NCI-H1436 (cell line): ENCODE results near the gene ATP2B2.

Experiments used
- DNase-seq: peaks from one replicate; lab custom pipeline; 2025; lab: John Stamatoyannopoulos, UW

The ATP2B2 gene

DNA sequence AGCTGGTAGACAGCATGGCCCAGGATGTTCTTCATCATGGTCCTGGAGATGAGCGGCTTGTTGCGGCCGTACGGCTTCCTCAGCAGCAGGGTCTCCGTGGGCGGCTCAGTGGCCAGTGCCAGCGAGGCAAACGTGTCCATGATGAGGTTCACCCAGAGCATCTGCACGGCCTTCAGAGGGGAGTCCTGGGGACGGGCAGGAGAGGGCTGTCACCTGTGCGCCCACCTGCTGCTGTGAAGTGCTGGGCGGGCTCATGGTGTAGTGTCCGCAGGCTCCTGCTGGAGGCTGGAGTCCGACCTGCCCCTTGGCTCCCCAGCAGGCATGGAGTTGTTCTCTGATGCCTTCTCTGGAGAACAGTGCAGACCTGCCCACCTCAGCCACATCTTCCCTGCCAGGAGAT lies 162.6 kb downstream of the ATP2B2 start:
- DNase-seq: no peak

DNA sequence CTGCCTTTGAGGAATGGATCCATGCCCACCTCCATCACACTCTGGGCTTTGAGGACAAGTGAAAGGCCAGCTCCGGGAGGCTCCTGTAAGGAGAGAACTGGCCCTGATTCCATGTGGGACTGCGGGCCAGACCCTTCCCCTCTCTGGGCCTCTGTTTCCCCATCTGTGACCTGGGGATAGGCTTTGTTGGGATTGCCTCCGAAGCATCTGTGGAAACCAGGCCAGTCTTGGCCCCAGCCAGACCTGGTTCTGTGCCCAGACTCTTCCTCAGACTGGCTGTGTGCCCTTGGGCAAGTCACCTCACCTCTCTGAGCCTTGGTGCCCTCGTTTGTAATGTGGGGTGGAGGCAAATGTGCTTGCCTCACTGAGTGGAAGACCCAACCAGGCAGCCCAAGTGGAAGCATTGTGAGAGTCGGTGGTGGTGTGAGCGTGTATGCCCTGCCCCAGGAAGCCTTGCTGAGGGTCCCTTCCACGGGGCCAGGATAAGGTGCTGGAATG lies 163.4 kb downstream of the ATP2B2 start:
- DNase-seq: no peak

DNA sequence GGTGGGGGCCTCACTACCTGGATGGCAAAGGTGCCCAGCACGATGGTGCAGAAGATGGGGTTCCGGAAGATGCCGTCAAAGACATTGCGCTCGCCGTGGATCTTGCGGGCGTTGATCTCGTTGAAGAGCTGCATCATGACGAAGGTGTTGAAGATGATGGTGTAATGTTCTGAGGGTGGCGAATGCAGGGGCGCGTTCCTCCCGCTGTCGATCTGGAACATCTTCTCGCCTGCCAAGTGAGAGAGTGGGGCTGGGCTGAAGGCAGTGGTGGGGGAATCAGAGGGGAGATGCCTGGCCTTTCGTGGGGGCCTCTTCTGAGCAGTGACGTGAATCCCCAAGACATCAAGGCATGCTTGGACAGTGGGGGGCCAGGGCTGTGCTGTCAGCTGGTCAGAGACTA lies 164.9 kb downstream of the ATP2B2 start:
- no peak for DNase-seq

DNA sequence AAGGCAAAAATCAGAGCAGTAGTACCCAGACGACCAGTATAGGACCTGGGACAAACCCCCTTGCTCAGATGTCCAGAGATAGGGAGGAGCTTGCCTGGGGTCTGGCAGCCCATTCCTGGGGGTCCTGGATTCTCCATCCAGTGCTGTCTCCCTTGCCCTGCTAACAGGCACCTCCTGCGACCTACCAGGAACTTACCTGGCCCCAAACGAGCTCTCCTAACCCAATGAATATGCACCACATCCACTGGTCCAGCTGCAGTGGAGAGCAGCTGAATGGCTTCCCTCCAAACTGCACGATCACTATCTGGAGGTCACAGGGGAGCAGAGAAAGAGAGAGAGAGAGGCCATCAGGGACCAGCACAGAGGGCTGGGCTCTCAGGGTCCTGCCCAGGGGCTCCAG lies 165.3 kb downstream of the ATP2B2 start:
- DNase-seq: no peak

DNA sequence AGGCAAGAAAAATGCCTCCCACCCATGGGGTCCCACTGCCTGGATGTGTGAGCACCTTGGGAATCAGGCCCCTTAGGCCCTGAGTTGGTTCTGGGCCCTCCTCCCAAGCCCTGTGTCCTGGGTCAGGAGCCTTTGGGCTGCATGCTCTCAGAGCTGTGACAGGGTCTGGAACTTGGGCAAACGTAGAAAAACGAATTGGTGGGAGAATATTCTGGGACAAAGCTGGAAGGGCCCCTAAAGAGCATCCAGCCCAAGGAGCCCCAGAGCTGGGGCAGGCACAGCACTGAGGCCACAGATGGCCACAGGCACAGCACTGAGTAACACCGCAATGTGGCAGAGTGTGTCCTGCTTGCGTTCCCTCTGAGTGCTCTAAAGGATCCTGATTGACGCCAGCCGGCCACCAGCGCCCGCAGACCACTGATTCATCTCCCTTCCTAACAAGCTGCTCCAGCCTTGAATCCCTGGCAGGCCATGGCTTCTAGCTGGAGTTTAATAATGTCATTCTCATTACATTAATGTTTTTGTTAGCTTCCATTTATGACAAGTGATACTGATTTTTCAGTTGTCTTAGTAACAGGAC lies 165.9 kb downstream of the ATP2B2 start:
- no peak for DNase-seq

DNA sequence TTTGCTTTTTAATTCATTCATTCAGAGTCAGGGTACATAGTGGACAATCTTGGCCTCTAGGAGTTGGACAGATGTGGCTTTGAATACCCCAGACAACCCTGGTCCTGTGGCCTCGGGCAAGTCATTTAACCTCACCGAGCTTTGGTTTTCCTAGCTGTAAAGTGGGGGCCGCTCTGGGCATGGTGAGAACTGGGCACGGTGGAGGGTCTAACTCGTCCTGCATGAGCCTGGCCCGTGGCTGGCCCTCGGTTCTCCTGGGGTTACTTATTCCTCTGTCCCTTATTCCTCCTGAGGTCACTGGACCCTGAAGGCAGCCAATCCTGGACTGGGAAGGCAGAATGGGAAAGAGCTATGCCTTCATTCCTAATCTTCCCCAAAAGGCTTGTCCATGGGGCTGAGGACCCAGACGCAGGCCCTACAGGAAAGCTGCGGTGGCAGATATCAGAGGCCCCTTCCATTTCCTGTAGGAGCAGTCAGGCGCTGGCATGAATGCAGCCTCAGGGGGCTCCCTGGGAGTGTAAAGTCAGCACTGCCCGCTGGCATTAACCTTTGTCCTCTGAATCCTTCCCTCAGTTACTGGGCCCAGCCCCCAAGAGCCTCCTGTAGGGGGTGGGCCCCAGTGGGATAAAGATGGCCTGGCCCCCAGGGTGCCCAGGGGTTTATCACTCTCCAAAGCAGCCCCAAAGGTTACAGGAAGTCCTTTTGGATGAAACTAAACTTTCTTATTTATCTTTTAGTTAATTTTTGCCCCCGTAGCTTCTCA lies 166.6 kb downstream of the ATP2B2 start:
- no peak for DNase-seq

DNA sequence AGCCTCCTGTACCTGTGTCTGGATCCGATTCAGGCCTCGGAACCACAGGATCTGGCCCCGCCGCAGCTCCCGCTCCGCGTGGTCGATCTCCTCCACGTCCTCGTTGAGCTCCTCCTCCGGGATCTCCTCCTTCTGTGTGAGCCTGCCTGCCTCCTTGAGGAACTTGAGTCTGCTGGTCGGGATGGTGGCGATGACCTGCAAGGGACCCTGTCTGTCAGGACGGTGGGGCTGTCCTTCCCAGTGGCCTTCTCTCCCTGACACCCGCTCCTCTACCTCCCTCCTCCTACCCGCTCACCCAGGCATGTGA lies 167.3 kb downstream of the ATP2B2 start:
- no peak for DNase-seq

DNA sequence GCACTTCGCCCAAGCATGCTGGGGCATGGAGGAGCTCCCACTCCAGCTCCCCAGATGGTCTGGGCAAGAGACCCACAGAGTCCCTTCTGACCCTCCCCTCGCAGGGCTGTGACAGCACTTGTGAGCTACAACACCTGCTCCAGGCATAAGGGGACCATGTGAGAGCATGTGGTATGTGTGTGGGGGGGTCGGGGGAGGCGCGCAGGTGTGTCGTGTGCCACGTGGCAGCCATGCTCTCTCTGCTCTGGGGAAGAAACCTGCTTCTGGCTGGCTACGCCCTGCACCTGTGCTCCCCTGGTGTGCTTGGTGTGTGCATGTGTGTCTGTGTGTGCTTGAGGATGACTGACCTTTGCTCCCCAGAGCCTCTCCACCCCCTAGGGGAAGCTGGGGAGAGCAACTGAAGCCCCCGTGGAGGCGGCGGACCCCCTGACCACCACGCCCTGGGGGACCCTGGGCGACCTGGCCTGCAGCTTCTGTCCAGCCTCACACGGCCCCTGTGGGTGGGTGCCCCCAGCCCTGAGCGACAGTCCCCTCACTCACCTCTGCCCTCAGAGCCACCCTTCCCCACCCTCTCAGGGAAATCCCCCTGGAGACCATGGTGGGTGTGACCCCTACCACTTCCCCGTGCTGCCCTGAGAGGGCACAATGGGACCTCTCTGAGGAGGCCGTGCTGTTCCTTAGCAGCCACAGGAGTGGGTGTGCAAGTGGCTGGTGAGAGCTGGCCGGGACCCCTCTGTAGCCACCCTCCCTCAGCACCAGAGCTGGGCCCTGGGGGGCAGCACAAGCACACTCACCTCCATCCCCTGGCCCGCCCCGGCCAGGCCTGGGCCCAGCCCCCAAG lies 167.8 kb downstream of the ATP2B2 start:
- no peak for DNase-seq

DNA sequence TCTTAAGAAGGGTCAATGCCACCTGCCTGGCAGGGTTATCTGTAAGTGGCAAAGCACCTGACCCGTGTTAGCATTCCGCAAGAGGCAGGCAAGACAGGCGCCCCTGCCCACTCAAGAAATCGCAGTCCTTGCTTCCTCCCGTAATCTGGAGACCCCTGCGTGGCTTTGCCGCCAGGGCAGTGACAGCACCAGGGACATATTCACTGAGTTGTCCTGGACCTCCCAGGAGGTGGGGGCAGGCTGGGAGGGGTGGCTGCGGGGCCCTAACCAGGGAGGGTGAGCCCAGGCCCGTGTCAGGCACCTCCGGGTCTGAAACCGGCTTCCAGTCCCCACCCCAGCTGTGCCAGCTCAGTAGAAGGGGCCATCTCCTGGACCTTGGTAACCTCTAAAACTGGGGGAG lies 168.6 kb downstream of the ATP2B2 start:
- no peak for DNase-seq

DNA sequence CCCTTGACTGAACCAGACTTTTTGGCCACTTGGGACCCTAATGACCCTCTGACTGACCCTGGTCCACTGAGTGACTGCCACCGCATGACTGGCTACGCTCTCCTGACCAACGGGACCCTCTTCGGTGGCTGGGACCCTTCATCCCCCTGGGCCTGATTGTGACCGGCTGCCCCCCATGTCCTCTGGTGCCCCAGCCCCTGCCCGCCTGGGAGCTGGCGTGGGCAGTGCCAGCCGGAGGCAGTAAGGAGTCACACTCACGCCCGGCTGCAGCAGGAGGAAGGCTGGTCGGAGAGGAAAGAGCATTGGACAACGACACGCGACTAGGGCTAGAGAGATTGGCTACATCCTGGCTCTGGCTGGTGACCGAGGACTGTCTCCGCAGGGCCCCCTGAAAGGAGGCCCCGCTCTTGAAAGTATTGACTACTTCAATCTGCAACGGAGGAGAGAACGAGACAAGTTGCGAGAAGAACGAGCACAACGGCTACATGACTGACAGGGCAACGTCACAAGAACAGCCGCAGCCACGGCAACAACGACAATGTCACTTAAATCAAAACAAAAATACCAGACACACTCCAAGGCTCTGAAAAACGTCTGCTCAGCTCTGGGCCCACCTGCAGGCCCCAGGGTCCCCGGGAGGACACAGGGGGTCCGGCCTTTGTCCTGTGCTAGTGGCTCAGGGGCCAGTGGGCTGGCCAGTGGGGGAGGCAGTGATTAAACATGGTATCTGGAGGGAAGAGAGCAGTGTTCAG lies 169.3 kb downstream of the ATP2B2 start:
- DNase-seq: no peak

DNA sequence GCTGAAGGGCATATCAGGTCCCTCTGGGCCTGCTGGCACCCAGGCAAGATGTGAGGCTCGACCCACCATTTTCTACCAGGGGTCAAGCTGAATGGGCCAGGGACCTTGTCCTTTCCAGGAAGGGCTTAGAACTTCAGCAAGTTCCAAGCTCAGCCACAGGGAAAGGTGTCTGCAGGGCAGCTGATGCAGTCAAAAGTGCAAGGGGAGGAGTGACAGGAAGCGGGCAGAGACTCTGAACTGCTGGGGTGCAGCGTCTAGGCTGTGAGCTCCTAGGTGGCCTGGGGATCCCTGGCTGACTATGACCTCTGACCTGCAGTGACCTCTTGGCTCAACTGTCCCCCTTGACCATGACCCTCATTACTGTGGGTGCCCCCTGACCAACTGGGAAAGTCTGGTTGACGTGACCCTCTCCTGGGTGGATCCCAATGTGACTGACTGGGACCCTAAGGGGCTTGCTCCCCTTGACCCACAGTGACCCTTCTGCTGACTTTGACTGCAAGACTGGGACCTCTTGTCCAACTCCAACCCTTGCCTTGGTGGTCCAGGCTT lies 170.1 kb downstream of the ATP2B2 start:
- DNase-seq: no peak

DNA sequence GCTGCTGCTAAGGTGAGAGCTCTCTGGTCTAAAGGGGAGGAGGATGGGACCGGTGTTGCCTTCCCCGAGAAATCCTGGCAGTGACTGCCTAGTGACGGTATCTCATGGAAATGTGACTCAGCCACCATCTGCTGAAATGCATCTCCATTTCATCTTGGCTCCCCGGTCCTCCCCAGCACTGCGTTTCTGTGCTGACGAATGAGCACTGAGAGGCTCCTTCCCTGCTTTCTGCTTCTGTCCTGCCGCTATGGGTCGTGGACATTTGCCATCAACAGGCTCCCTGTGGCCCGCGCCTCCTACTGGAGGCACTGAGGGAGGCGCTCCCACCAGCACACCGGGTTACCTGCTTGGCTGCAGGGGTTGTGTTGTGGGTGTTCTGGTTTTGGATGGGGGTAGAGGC lies 170.9 kb downstream of the ATP2B2 start:
- DNase-seq: no peak

DNA sequence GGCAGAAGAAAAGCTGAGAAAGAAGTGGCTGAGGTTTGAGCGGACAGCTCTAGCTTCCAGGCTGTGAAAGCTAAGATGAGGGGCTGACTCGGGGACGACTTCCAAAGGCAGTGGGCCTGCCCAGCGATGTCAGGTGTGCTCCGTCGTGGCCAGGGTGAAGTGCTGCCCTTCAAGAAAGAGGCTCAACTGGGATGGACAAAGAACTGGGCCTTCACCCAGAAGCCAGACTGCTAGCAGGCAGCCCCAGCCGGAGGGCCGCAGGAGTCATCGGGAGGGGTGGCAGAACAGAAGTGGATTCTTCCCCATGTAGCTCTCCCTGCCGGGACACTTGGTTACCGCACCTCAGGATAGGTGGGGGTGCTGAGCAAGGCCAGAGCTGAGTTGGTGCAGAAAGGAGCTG lies 171.3 kb downstream of the ATP2B2 start:
- no peak for DNase-seq

DNA sequence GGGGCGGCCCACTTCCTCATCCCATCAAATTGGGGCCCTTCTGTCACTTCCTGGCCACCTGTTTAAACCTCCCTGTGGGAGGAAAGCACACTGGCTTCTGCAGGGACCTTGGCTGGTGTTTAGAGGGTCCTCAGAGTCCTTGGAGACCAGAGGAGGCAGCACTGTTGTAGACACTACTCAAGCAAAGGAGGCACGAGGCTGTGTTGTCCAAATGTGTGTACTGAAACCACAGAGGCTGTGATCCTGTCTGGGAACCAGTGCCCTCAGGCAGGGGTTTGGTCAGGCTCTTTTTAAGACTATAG lies 172.1 kb downstream of the ATP2B2 start:
- DNase-seq: no peak

DNA sequence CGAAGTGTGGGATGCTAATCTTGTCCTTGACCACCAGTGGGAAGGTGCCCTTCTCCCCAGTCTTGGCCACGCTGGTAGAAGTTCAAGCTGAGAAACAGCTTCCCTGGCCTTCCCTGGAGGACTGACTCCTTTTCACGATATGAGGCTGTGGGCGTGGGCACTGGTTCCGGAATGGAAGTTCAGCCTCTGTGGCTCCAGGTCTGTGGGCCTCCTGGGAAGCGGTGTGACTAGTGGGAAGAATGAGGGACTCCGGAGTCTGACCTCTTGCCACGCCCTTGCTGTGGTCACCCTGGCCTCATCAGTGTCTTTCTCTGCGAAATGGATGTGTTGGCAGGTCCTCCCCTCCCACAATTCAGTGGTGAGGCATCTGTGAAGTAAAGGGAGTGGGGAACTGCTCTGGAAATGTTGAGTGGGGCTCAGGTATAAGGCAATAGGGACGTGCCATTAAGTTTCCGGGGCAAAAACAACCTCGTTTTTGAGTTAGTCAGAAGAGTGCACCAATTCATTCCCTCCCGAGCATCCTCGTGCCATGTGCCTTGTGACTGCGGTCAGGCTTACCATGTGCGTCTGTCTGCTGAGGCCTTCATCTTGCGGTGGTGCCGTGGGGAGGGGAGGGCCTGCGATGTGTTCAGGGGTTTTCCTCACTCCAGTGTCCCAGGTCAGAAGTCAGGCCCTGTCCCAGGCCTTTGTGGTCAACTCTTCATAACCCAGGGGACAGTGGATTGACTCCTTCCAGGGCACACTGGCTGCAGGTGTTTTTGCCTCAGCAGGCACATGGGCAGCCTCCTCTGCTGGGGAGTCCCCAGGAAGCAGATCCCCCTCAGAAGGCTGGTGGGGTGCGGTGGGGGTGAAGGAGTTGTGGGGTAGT lies 172.7 kb downstream of the ATP2B2 start:
- no peak for DNase-seq

DNA sequence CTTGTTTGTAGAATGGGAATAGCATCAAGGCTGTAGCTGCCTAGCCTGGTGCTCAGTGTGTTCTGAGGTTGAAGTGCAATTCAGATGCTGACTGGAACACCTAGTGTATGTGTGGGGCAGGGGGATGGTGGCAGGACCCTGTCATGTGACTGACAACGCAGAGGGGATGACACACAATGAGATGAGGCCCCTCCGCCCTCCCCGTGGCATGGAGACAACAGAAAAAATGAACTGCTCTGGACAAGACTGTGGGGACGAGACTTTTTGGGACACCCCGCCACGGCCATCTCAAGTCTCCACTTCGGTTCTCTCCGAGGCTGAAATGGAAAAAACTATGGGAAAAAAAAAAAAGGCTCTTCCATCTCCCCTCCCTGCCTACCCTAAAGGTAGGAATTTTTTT lies 174.1 kb downstream of the ATP2B2 start:
- no peak for DNase-seq

DNA sequence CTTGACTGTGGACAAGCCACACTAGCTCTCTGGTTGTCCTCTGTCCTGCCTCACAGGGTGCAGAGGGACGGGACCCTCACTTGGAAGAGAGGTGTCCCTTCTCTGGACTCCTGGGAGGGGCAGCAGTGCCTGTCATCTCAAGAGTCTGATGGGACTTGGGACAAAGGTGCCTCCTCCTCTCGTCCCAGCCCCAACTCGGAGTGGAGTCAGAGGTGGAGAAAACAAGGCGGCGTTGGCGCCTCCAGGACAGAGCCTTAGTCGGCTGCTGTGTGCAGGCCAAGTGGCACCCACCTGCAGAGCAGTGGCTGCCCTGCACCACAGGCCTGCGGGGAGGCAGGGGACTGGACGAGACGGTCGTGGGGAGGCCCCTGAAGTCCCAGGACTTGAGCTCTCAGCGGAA lies 175.1 kb downstream of the ATP2B2 start:
- no peak for DNase-seq

DNA sequence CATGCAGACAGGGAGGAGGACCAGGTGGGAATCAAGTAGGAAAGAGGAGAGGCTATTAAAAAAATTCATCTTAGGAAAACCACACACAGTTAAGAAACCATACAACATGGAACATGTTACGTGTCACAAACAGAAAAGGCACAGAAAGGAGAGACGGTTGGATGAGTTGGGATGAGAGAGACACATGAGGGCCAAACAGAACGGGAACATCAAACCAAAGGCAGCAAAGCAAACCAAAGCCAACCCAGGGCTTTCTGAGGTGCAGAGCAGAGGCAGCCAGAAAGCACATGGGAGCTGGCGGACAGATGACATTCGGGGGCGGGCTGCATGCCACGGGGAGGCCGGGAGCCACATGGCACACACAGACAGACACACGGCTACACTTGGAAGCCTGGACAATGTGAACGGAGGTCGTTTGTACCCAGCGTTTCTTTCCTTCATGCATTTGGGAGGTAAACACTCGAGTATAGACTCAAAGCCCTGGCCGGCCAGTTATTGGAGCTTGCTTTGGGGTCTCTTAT lies 175.8 kb downstream of the ATP2B2 start:
- no peak for DNase-seq

DNA sequence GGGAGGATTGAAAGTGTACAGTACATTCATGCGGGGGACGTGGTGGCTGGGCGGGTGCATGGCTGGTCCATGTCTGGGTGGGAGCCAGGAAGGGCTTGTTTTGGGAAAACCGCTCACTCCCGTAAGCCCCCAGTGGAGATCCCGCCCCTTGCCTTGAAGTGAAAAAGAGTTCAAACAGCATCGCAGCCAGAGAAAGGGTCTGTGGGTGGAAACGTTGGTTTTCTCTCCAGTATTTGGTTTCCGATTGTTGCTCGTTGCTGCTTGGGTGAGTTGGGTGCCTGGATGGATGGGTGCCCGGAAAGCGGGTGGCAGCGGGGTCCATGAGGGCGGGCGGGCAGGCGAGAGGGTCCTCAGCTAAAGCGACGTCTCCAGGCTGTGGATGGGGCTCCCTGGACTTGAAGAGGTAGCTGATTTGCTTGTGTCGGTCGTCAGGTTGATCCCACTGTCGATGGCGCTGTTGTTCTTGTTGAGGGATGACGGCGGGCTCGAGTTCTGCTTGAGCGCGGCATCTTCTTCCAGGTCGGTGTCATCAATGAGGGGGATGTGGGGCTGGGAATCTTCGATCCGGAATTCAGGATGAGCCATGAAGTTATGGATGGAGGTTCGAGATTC lies 176.8 kb downstream of the ATP2B2 start:
- no peak for DNase-seq

DNA sequence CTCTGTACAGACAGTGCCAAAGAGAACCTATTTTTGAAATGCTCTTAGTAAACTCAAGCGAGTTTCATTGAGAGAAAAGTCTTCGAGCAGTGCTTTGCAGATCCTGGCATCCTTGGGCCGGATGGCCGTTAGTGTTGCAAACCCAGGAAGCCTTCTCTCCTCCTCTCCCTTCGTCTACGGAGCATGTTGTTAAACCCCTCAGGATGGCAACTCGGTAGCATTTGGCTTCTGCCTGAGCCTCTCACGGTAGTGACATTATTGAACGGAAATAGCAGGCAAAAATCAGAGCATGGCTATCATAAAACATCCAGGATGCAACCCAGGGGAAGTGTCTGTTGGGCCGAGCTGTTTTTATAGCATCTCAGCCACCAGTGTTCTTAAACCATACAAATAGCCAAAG lies 177.8 kb downstream of the ATP2B2 start:
- no peak for DNase-seq

DNA sequence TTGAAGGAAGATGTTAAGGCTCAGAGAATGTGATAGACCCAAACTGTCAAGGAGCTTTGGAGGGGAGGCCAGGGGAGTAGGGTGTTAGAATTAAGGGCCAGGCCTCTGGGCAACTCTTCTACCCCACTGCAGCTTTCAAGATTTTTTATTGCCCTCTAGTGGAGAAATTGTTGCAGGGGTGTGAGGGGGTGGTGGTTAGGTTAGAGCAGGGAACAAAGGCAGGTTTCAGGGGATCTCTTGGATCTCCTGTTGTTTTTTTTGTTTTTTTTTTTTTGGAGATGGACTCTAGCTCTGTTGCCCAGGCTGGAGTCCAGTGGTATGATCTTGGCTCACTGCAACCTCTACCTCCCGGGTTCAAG lies 183.1 kb downstream of the ATP2B2 start:
- no peak for DNase-seq
